GM23338 (cell line): ENCODE results near the gene PPP2R1A.

Experiments used
- CREB1 ChIP-seq: fragments of 250-450 bp; sonication (Bioruptor Pico); IDR thresholded peaks from 2 replicates; pipeline ENCODE4 v1.5.0; 2020; ENCODE audit warnings: low read depth, mild to moderate bottlenecking, moderate library complexity
- EZH2 ChIP-seq: fragments of 200-600 bp; sonication (generic); IDR thresholded peaks from one replicate; pipeline ENCODE4 v1.8.0; 2017; ENCODE audit warnings: antibody characterized with exemption, mild to moderate bottlenecking, low read depth; ENCODE audit not compliant: unreplicated experiment
- EZH2phosphoT487 ChIP-seq: fragments of 200-600 bp; sonication (generic); IDR thresholded peaks from one replicate; pipeline ENCODE4 v1.8.1; 2018; ENCODE audit warnings: antibody characterized with exemption; ENCODE audit not compliant: unreplicated experiment
- POLR2AphosphoS5 ChIP-seq: IDR thresholded peaks from 2 replicates; pipeline ENCODE4 v1.6.1; 2016; ENCODE audit warnings: antibody characterized with exemption, low read depth
- REST ChIP-seq: IDR thresholded peaks from one replicate; pipeline ENCODE4 v1.6.1; 2018; ENCODE audit warnings: antibody characterized with exemption; ENCODE audit not compliant: unreplicated experiment
- TF ChIP-seq, protein P1 (sequence below), 2 experiments: fragments of 200-600 bp in 1 of 2; sonication (generic) in 1 of 2; conservative IDR thresholded peaks; 2 replicates each; pipeline versions ENCODE4 v1.5.1 to v1.6.1; 2016 to 2017; ENCODE audit warnings: antibody characterized with exemption in 2 of 2, low read depth in 2 of 2, mild to moderate bottlenecking in 2 of 2, moderate library complexity in 1 of 2

GRCh38 chr19:52176574-52176973 is 13.3 kb upstream of the PPP2R1A start:
- TF ChIP-seq, protein P1, sequence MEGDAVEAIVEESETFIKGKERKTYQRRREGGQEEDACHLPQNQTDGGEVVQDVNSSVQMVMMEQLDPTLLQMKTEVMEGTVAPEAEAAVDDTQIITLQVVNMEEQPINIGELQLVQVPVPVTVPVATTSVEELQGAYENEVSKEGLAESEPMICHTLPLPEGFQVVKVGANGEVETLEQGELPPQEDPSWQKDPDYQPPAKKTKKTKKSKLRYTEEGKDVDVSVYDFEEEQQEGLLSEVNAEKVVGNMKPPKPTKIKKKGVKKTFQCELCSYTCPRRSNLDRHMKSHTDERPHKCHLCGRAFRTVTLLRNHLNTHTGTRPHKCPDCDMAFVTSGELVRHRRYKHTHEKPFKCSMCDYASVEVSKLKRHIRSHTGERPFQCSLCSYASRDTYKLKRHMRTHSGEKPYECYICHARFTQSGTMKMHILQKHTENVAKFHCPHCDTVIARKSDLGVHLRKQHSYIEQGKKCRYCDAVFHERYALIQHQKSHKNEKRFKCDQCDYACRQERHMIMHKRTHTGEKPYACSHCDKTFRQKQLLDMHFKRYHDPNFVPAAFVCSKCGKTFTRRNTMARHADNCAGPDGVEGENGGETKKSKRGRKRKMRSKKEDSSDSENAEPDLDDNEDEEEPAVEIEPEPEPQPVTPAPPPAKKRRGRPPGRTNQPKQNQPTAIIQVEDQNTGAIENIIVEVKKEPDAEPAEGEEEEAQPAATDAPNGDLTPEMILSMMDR (conservative IDR thresholded peaks at IDR 0.05; ENCODE audit: low read depth in 2 of 2): no peak
- TF ChIP-seq POLR2AphosphoS5 (no peak), EZH2 (no peak), REST (no peak), CREB1 (no peak), EZH2phosphoT487 (no peak)
